Measurements from ENCODE around the gene CD1E. TPM values are rescaled to one million over a fixed set of nuclear protein-coding genes. Genes with fewer than 3 reads are reported as not detected.

Gene CD1E
- total RNA-seq, 1 experiment from 2014 or later = not detected

DNA sequence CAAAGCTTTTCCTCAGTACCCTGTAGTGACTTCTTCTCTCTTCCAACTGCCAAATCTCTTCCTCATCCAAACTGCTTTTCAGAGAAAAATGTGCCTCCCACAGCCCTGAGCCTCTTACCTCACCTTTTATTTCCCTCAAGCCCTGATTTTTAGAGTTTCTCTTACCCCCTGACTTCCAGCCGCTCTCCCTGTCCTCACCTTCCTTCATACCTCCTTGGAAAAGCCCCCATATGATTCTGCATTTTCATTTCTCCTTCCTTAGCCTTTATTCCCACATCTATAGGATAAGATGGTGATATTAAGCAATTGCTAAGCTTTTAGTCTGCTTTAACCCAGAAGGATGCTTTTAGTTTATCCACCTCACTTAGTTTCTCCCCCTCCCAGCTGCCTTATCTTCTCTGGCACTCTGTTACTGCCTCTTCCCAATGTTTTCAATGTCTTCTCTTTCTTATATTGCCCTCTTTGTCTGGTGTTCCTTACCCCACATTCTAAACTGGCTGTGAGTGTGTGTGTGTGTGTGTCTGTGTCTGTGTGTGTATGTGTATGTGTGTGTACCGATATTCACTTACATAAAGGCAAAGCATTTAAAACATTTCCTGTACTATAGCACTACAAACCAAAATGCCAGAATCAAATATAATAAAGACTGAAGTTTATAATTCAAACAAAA lies 22.1 kb upstream of the CD1E start, which contains the start of gene CD1B:
Gene CD1B (minus strand): TSS at position 51 of the 670 bp plus-strand sequence. CDS start 108 bp downstream, outside the sequence.
- Histone ChIP-seq H2AFZ (ENCODE audit: low read length) (no peak within 1 kb of the TSS), H3K4me2 (ENCODE audit: low read length) (no peak within 1 kb of the TSS), H4K20me1 (ENCODE audit: low read length) (no peaks in the 10 kb centered on the region), H3K9me3 (ENCODE audit: low read length) (0 out of 2 replicates have a peak, but pooled peaks cover 4% of the 10 kb centered on the region), H3K79me2 (ENCODE audit: low read length) (no peaks in the 10 kb centered on the region), H3K9me2 (replicated peaks; ENCODE audit: low read length) (no peaks in the 10 kb centered on the region), H3K36me3 (ENCODE audit: low read depth, low read length) (no peaks in the 10 kb centered on the region), H3K27ac (ENCODE audit: low read length) (no peak within 1 kb of the TSS), H3K4me3 (ENCODE audit: low read length) (no peak within 1 kb of the TSS), H3K4me1 (ENCODE audit: insufficient read depth, low read length) (no peaks in the 10 kb centered on the region), H3K27me3 (ENCODE audit: low read length) (peaks cover 20% of the 10 kb centered on the region), H3K9ac (ENCODE audit: low read length) (no peak within 1 kb of the TSS), H3F3A (ENCODE audit: low read length, unreplicated experiment) (no peaks in the 10 kb centered on the region)
- TF ChIP-seq, protein P1, sequence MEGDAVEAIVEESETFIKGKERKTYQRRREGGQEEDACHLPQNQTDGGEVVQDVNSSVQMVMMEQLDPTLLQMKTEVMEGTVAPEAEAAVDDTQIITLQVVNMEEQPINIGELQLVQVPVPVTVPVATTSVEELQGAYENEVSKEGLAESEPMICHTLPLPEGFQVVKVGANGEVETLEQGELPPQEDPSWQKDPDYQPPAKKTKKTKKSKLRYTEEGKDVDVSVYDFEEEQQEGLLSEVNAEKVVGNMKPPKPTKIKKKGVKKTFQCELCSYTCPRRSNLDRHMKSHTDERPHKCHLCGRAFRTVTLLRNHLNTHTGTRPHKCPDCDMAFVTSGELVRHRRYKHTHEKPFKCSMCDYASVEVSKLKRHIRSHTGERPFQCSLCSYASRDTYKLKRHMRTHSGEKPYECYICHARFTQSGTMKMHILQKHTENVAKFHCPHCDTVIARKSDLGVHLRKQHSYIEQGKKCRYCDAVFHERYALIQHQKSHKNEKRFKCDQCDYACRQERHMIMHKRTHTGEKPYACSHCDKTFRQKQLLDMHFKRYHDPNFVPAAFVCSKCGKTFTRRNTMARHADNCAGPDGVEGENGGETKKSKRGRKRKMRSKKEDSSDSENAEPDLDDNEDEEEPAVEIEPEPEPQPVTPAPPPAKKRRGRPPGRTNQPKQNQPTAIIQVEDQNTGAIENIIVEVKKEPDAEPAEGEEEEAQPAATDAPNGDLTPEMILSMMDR (conservative IDR thresholded peaks at IDR 0.05; ENCODE audit: low read depth, low read length) = no peak
- no peak for TF ChIP-seq EZH2phosphoT487 (IDR thresholded peaks at IDR 0.05; ENCODE audit: borderline replicate concordance, low read length)
- no peak for TF ChIP-seq EZH2 (IDR thresholded peaks at IDR 0.05; ENCODE audit: low read length, unreplicated experiment)
- no peak for ATAC-seq
- ChIA-PET CTCF (no interaction called here), POLR2A (ENCODE audit: unreplicated experiment) (no interaction called here)
- intact Hi-C loops (cut with micrococcal nuclease) = no loop called here
- BruUV-seq (replicated peaks) = no TSS peak
- no peak for DNase-seq

DNA sequence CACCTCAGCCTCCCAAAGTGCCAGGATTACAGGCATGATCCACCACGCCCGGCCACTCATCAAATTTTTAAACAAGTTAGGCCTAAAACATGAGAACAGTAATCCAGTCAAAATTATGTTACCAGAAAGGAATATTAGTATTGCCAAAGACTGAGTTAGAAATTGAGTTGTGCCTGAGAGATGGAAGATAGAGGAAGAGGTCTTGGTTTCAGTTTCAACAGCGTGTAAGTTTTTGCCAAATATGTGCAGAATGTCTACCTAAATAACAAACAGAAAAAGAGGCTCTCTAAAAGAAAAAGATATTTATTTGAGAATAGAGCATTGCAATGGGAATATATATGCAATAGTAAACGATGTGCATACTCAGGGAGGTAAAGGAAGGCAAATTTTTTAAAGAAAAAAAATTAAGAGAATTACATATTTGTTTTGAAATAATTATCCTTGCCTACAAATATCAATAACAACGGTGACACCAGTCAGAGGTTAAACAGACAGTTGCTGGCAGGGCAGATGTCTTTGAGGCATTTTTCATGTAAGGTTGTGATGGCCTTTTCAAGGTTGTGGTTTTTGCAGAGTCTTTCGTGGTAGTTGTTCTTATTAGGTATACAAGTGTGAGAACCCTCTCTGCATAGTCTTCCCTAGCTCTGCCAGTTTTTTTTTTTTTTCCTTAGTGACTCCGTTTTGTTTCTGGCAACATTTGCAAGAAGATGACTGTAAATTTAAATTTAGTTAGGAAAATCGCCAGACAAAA lies 20.1 kb upstream of the CD1E start:
- ChIA-PET POLR2A (ENCODE audit: unreplicated experiment) (no interaction called here), CTCF (no interaction called here)
- Histone ChIP-seq H3K4me3 (ENCODE audit: low read length) (no peak overlapping the region), H3K36me3 (ENCODE audit: low read depth, low read length) (no peaks in the 10 kb centered on the region), H3K9ac (ENCODE audit: low read length) (no peak overlapping the region), H3K27me3 (ENCODE audit: low read length) (peaks cover 20% of the 10 kb centered on the region), H3F3A (ENCODE audit: low read length, unreplicated experiment) (no peaks in the 10 kb centered on the region), H3K4me1 (ENCODE audit: insufficient read depth, low read length) (no peaks in the 10 kb centered on the region), H4K20me1 (ENCODE audit: low read length) (no peaks in the 10 kb centered on the region), H3K4me2 (ENCODE audit: low read length) (no peak overlapping the region), H3K9me3 (ENCODE audit: low read length) (0 out of 2 replicates have a peak, but pooled peaks cover 4% of the 10 kb centered on the region), H3K79me2 (ENCODE audit: low read length) (no peaks in the 10 kb centered on the region), H3K9me2 (replicated peaks; ENCODE audit: low read length) (no peaks in the 10 kb centered on the region), H3K27ac (ENCODE audit: low read length) (no peak overlapping the region), H2AFZ (ENCODE audit: low read length) (no peak overlapping the region)
- no TSS peak for BruUV-seq (replicated peaks)
- no peak for ATAC-seq
- intact Hi-C loops (cut with micrococcal nuclease) = no loop called here
- TF ChIP-seq, protein P1 (conservative IDR thresholded peaks at IDR 0.05; ENCODE audit: low read depth, low read length) = no peak
- TF ChIP-seq EZH2phosphoT487 (IDR thresholded peaks at IDR 0.05; ENCODE audit: borderline replicate concordance, low read length) = no peak
- TF ChIP-seq EZH2 (IDR thresholded peaks at IDR 0.05; ENCODE audit: low read length, unreplicated experiment) = no peak
- DNase-seq = no peak

Measured in PC-3 (cell line).